CD14-positive monocyte (primary cell): Measurements from ENCODE around the gene KAT2B. TPM values are rescaled to one million over a fixed set of nuclear protein-coding genes. Genes with fewer than 3 reads are reported as not detected.

Experiments used
- DNase-seq, 3 donors: peaks; one replicate each; pipeline ENCODE4 v3.0.0-alpha.2; 2011 to 2022
- H2AFZ ChIP-seq: 2 replicates; pipeline ENCODE4 v1.6.0; 2012; ENCODE audit warnings: mild to moderate bottlenecking, low read depth, low read length, inconsistent platforms; ENCODE audit not compliant: insufficient read depth, poor library complexity, severe bottlenecking
- H3K27ac ChIP-seq, 2 donors: 1 replicate in 1 of 2; 2 replicates in 1 of 2; pipeline ENCODE4 v1.5.1; 2012 to 2013; ENCODE audit warnings: low read length in 2 of 2, control low read depth in 1 of 2, inconsistent platforms in 1 of 2, low read depth in 1 of 2, mild to moderate bottlenecking in 1 of 2
- H3K27me3 ChIP-seq, 2 donors: one replicate each; pipeline versions ENCODE4 v1.6.0 to v1.6.1; 2011 to 2013; ENCODE audit warnings: low read length in 2 of 2; ENCODE audit not compliant: control insufficient read depth in 2 of 2, insufficient read depth in 2 of 2
- H3K36me3 ChIP-seq, 2 donors: replicated peaks in 1 of 2; 1 replicate in 1 of 2; 2 replicates in 1 of 2; pipeline versions ENCODE4 v1.5.1 to v1.6.1; 2012 to 2013; ENCODE audit warnings: low read length in 2 of 2, control low read depth in 1 of 2, inconsistent platforms in 1 of 2, mild to moderate bottlenecking in 1 of 2; ENCODE audit not compliant: insufficient read depth in 2 of 2, control insufficient read depth in 1 of 2
- H3K4me1 ChIP-seq, 2 donors: 1 replicate in 1 of 2; 2 replicates in 1 of 2; pipeline versions ENCODE4 v1.5.1 to v1.6.1; 2012 to 2013; ENCODE audit warnings: low read length in 2 of 2, control low read depth in 1 of 2, inconsistent platforms in 1 of 2, mild to moderate bottlenecking in 1 of 2, moderate library complexity in 1 of 2; ENCODE audit not compliant: insufficient read depth in 2 of 2, control insufficient read depth in 1 of 2
- H3K4me2 ChIP-seq: replicated peaks from 2 replicates; pipeline ENCODE3; 2012; ENCODE audit warnings: low read length, moderate library complexity, mild to moderate bottlenecking; ENCODE audit not compliant: poor library complexity, severe bottlenecking; ENCODE audit errors: extremely low read depth
- H3K4me3 ChIP-seq, 3 experiments: fragments of 200-600 bp in 1 of 3; sonication (generic) in 1 of 3; replicated peaks in 1 of 3; 1 replicate in 2 of 3; 2 replicates in 1 of 3; pipeline ENCODE4 v1.5.1; 2011 to 2013; ENCODE audit warnings: low read length in 3 of 3, mild to moderate bottlenecking in 3 of 3, control low read depth in 2 of 3, low read depth in 2 of 3, inconsistent platforms in 1 of 3, moderate library complexity in 1 of 3
- H3K79me2 ChIP-seq: 2 replicates; pipeline ENCODE4 v1.6.0; 2012; ENCODE audit warnings: mild to moderate bottlenecking, control low read depth, inconsistent platforms, low read length, moderate library complexity; ENCODE audit not compliant: insufficient read depth
- H3K9ac ChIP-seq: 2 replicates; pipeline ENCODE4 v1.6.0; 2017; ENCODE audit warnings: low read length, mild to moderate bottlenecking; ENCODE audit not compliant: insufficient read depth, poor library complexity, severe bottlenecking
- H3K9me3 ChIP-seq, 2 donors: replicated peaks in 1 of 2; 1 replicate in 1 of 2; 2 replicates in 1 of 2; pipeline versions ENCODE4 v1.5.1 to v1.6.1; 2012 to 2013; ENCODE audit warnings: low read length in 2 of 2, control low read depth in 1 of 2; ENCODE audit not compliant: control insufficient read depth in 1 of 2, insufficient read depth in 1 of 2
- H4K20me1 ChIP-seq: 2 replicates; pipeline ENCODE4 v1.6.0; 2012; ENCODE audit warnings: mild to moderate bottlenecking, low read length, control low read depth, moderate library complexity; ENCODE audit not compliant: insufficient read depth
- H3K27ac Mint-ChIP-seq, 7 donors: one replicate each; pipeline ENCODE4 v1.8.0; 2020; ENCODE audit warnings: mild to moderate bottlenecking in 7 of 7, mixed read lengths in 7 of 7, moderate library complexity in 6 of 7, inconsistent platforms in 2 of 7
- H3K27me3 Mint-ChIP-seq, 3 donors: one replicate each; pipeline ENCODE4 v1.8.0; 2021 to 2022; ENCODE audit warnings: low read depth in 3 of 3, mild to moderate bottlenecking in 3 of 3, mixed read lengths in 3 of 3, moderate library complexity in 3 of 3, inconsistent platforms in 1 of 3
- H3K36me3 Mint-ChIP-seq, 2 donors: one replicate each; pipeline ENCODE4 v1.8.0; 2020; ENCODE audit warnings: mixed read lengths in 2 of 2, inconsistent platforms in 1 of 2, mild to moderate bottlenecking in 1 of 2
- H3K4me1 Mint-ChIP-seq: one replicate; pipeline ENCODE4 v1.8.0; 2020; ENCODE audit warnings: mild to moderate bottlenecking, mixed read lengths
- H3K4me3 Mint-ChIP-seq, 2 donors: one replicate each; pipeline ENCODE4 v1.8.0; 2020; ENCODE audit warnings: mild to moderate bottlenecking in 2 of 2, mixed read lengths in 2 of 2, moderate library complexity in 1 of 2
- H3K9me3 Mint-ChIP-seq, 7 donors: one replicate each; pipeline ENCODE4 v1.8.0; 2020 to 2022; ENCODE audit warnings: mixed read lengths in 7 of 7, mild to moderate bottlenecking in 6 of 7, moderate library complexity in 6 of 7, inconsistent platforms in 2 of 7
- CTCF ChIP-seq: fragments of 200-600 bp; IDR thresholded peaks from one replicate; pipeline ENCODE4 v1.8.0; 2022; ENCODE audit warnings: antibody characterized with exemption, mild to moderate bottlenecking
- WGBS: methylation state at CpG from one replicate; pipeline ENCODE4 v1.1.5; 2013; ENCODE audit warnings: missing lambda C conversion rate; ENCODE audit not compliant: insufficient coverage; 5-methylcytosine and 5-hydroxymethylcytosine counted together
- intact Hi-C, 2 donors: fragments of 100-400 bp; cut with micrococcal nuclease; formaldehyde crosslinking; loops; one replicate each; pipeline versions ENCODE4 v1.15.0 to v1.15.1; 2023
- polyA plus RNA-seq, 3 donors: library from polyadenylated mRNA; depleted of rRNA in 1 of 3; unstranded in 2 of 3; stranded (reverse) in 1 of 3; fragments of 300-500 nt in 2 of 3; fragments of >200 nt in 1 of 3; fragmentation: Illumina TruSeq in 2 of 3; gene quantifications; 1 replicate in 2 of 3; 2 replicates in 1 of 3; pipeline ENCODE4 v1.2.3, GENCODE V29; 2012 to 2021

KAT2B gene
- polyA plus RNA-seq, 3 donors, result 2.7 to 14.6 (median 3.5) TPM

DNA sequence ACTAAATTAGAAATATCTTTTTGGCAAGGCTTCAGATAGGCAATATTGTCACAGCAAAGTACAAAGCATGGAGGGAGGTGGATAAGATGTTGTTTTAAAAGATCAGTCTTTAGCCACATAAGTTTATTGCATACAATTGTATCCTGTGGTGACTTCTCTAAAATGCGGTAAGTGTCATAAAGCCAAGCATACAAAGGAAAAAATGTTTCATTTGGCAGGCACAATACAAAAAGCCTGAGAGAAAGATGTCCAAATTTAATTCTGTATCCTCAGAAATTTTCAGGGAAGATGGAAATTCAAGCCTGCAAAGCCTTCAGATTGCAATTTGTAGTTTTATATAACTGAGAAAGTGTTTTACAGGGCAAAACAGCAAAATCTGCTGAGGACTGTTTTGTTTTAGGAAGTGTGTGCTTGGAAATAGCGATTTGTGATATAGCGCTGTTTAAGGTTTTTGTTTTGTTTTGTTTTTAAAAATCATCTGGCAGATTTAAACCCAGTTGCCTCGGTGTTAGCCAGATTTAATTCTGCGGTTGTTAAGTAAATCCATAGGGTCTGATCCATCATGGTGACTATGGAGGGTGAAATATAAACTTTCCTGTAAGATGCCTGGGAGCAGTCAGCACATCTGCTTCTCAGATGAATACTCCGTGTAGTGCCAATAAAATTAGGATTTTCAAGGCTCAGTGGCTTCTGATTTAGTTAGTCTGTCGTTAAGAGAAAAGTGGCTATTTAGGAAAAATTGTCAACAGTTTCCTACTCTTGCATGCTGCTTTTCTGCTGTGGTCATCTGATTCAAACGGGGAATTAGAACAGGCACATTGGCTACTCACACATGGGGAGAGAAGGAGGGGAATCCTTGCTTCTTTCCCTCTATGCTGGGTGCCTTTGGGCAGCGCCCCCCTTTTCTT is 8.0 kb downstream of the KAT2B start:
- Mint-ChIP-seq H3K36me3 (peaks cover 4% of the 10 kb centered on the region in 2 donors), H3K4me1 (peaks cover 43% of the 10 kb centered on the region), H3K27ac (peak overlapping the region in 6 of 7 donors; percentile 11 to 81 (median 52)), H3K4me3 (peak overlapping the region in 1 of 2 donors; percentile 52), H3K9me3 (peaks cover 0 to 2% (median 0%) of the 10 kb centered on the region in 7 donors), H3K27me3 (peaks cover 0 to 4% (median 0%) of the 10 kb centered on the region in 3 donors)
- Histone ChIP-seq H4K20me1 (peaks cover 14% of the 10 kb centered on the region), H3K36me3 (no peaks in the 10 kb centered on the region), H3K4me3 (peak overlapping the region in 2 of 3 experiments; percentile 19 to 40), H3K9me3 (no peaks in the 10 kb centered on the region), H3K27ac (peak overlapping the region; percentile 5 to 69), H3K9ac (no peak overlapping the region), H3K27me3 (no peaks in the 10 kb centered on the region), H3K4me2 (peak overlapping the region; percentile 54), H3K79me2 (peaks cover 96% of the 10 kb centered on the region), H2AFZ (peak overlapping the region; percentile 18), H3K4me1 (peaks cover 24 to 43% of the 10 kb centered on the region in 2 donors)
- peak in 1 of 3 donors; percentile 23 for DNase-seq
- TF ChIP-seq CTCF, result no peak
- intact Hi-C loops, result loop anchor here in 1 of 2 donors (10.0 kb wide), 1 partner anchor 137 kb away; the partner anchor contains the start of gene SGO1
- 37% methylated on average over 4 of the region's 9 CpGs for whole genome bisulfite sequencing

- TF ChIP-seq CTCF, result no peak
- no peak overlapping the region for H3K4me3 Mint-ChIP-seq
Measured at GRCh38 chr3:20051123-20051806, 11.0 kb downstream of the KAT2B start.

More at GRCh38 chr3:20051123-20051806, 11.0 kb downstream of the KAT2B start:
- Histone ChIP-seq H3K27me3 (no peaks in the 10 kb centered on the region), H3K79me2 (peaks cover 91% of the 10 kb centered on the region), H4K20me1 (peaks cover 35% of the 10 kb centered on the region), H3K4me3 (no peak overlapping the region), H3K9me3 (no peaks in the 10 kb centered on the region), H3K36me3 (no peaks in the 10 kb centered on the region), H2AFZ (no peak overlapping the region), H3K9ac (no peak overlapping the region), H3K4me1 (peaks cover 32 to 49% of the 10 kb centered on the region in 2 donors), H3K27ac (no peak overlapping the region), H3K4me2 (no peak overlapping the region)
- H3K36me3 Mint-ChIP-seq, result peaks cover 4% of the 10 kb centered on the region in 2 donors
- intact Hi-C loops, result no loop called here
- no peak for DNase-seq
- 95% methylated on average over 2 of the region's 4 CpGs for WGBS
- H3K4me1 Mint-ChIP-seq, result peaks cover 31% of the 10 kb centered on the region
- peaks cover 0 to 2% (median 0%) of the 10 kb centered on the region in 7 donors for H3K9me3 Mint-ChIP-seq
- no peak overlapping the region for H3K27ac Mint-ChIP-seq
- peaks cover 0 to 4% (median 0%) of the 10 kb centered on the region in 3 donors for H3K27me3 Mint-ChIP-seq
